ENCODE results near the gene LINGO3. TPM values are rescaled to one million over a fixed set of nuclear protein-coding genes. Genes with fewer than 3 reads are reported as not detected.

Gene LINGO3
- polyA plus RNA-seq, 1 donor from 2014 or later, result 2.7 TPM

DNA sequence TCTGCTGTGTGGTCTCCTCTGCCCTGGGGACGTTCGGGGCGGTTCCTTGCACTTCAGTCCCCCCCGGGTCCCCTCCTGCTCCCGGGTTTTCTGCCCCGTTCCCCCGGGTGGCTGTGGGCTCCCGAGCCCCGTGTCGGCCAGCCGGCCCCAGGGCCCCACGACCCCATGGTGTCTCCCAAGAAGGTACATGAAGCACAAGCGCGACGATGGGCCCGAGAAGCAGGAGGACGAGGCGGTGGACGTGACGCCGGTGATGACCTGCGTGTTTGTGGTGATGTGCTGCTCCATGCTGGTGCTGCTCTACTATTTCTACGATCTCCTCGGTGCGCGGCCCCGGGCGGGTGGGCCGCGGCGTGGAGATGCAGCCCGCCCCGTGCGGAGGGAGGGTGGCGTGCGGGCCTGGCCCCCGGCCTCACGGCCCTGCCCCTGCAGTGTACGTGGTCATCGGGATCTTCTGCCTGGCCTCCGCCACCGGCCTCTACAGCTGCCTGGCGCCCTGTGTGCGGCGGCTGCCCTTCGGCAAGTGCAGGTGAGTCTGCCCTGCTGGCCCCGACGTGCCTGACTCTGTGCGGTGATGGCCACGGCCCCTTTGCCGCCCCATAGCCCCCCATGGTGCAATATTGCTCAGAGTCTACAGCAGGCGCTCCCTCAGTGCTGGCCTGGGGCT is 31.8 kb upstream of the LINGO3 start:
- Histone ChIP-seq H3K27me3 (ENCODE audit: insufficient read depth, low read depth, low read length) (no peaks in the 10 kb centered on the region), H3F3A (ENCODE audit: insufficient read depth, low read length, poor library complexity, severe bottlenecking) (no peaks in the 10 kb centered on the region), H3K4me2 (ENCODE audit: low read length) (no peak overlapping the region), H3K79me2 (replicated peaks; ENCODE audit: insufficient read depth, low read length) (peaks cover 4% of the 10 kb centered on the region), H3K9me3 (ENCODE audit: low read length) (no peaks in the 10 kb centered on the region), H3K9ac (ENCODE audit: low read length) (no peak overlapping the region), H3K27ac (ENCODE audit: low read length) (no peak overlapping the region), H3K4me3 (ENCODE audit: low read length) (no peak overlapping the region), H4K20me1 (ENCODE audit: insufficient read depth) (no peaks in the 10 kb centered on the region), H3K36me3 (ENCODE audit: insufficient read depth, low read length) (no peaks in the 10 kb centered on the region), H2AFZ (ENCODE audit: low read depth, low read length) (no peak overlapping the region), H3K9me2 (ENCODE audit: insufficient read depth, low read length) (no peaks in the 10 kb centered on the region)
- TF ChIP-seq RAD21 (conservative IDR thresholded peaks at IDR 0.05) (no peak), EZH2 (IDR thresholded peaks at IDR 0.05; ENCODE audit: borderline replicate concordance, insufficient read depth, low read length, poor library complexity, severe bottlenecking) (no peak), CTCF (IDR thresholded peaks at IDR 0.05; ENCODE audit: poor library complexity, severe bottlenecking) (no peak), POLR2AphosphoS5 (IDR thresholded peaks at IDR 0.05) (no peak), EP300 (conservative IDR thresholded peaks at IDR 0.05; ENCODE audit: poor library complexity, severe bottlenecking) (no peak), SMC3 (conservative IDR thresholded peaks at IDR 0.05; ENCODE audit: poor library complexity) (no peak), MXI1 (conservative IDR thresholded peaks at IDR 0.05; ENCODE audit: poor library complexity, severe bottlenecking) (no peak)
- TF ChIP-seq, protein P1, sequence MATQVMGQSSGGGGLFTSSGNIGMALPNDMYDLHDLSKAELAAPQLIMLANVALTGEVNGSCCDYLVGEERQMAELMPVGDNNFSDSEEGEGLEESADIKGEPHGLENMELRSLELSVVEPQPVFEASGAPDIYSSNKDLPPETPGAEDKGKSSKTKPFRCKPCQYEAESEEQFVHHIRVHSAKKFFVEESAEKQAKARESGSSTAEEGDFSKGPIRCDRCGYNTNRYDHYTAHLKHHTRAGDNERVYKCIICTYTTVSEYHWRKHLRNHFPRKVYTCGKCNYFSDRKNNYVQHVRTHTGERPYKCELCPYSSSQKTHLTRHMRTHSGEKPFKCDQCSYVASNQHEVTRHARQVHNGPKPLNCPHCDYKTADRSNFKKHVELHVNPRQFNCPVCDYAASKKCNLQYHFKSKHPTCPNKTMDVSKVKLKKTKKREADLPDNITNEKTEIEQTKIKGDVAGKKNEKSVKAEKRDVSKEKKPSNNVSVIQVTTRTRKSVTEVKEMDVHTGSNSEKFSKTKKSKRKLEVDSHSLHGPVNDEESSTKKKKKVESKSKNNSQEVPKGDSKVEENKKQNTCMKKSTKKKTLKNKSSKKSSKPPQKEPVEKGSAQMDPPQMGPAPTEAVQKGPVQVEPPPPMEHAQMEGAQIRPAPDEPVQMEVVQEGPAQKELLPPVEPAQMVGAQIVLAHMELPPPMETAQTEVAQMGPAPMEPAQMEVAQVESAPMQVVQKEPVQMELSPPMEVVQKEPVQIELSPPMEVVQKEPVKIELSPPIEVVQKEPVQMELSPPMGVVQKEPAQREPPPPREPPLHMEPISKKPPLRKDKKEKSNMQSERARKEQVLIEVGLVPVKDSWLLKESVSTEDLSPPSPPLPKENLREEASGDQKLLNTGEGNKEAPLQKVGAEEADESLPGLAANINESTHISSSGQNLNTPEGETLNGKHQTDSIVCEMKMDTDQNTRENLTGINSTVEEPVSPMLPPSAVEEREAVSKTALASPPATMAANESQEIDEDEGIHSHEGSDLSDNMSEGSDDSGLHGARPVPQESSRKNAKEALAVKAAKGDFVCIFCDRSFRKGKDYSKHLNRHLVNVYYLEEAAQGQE (IDR thresholded peaks at IDR 0.05; ENCODE audit: borderline replicate concordance), result no peak

DNA sequence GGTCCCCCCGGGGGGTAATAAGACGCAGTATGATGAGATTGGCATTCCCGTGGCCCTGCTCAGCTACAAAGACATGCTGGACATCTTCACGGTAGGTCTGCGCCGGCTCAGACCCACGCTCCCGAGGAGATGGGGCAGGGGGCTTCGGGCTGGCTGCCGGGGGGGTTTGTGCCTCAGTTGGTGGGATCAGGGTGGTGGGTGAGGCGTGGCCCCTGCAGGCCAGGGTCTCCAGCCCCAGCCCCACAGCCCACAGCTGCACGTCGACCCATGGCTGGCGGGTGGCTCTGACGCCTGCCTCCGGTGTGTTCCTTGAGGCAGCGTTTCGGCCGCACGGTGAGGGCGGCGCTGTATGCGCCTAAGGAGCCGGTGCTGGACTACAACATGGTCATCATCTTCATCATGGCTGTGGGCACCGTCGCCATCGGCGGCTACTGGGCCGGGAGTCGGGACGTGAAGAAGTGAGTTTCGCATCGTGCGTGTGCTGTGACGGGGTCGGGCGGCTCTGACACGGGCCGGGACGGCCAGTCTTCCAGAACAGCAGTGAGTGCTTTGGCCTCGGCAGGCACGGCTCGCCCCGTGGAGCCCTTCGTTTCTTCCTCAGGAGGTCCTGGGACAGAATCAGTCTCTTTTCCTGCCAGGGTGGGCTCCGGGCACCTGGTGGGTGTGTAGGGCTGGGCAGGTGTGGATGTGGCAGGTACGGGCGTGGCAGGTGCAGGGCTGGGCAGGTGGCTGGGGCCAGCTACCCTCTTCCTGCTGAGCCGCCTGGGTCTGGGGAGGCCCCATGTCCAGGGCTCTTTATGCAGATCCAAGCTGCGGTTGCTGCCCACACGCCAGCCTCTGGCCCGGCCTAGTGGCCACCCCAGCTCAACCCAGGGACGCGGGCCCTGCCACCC is 31.0 kb upstream of the LINGO3 start:
- TF ChIP-seq SMC3 (conservative IDR thresholded peaks at IDR 0.05; ENCODE audit: poor library complexity), result no peak
- TF ChIP-seq EZH2 (IDR thresholded peaks at IDR 0.05; ENCODE audit: borderline replicate concordance, insufficient read depth, low read length, poor library complexity, severe bottlenecking), result no peak
- TF ChIP-seq POLR2AphosphoS5 (IDR thresholded peaks at IDR 0.05), result no peak
- TF ChIP-seq, protein P1 (IDR thresholded peaks at IDR 0.05; ENCODE audit: borderline replicate concordance), result no peak
- no peak for TF ChIP-seq TAF1 (IDR thresholded peaks at IDR 0.05; ENCODE audit: low read depth)
- no peak for TF ChIP-seq EP300 (conservative IDR thresholded peaks at IDR 0.05; ENCODE audit: poor library complexity, severe bottlenecking)
- TF ChIP-seq CTCF (IDR thresholded peaks at IDR 0.05; ENCODE audit: poor library complexity, severe bottlenecking), result no peak
- no peak for TF ChIP-seq MXI1 (conservative IDR thresholded peaks at IDR 0.05; ENCODE audit: poor library complexity, severe bottlenecking)
- TF ChIP-seq RAD21 (conservative IDR thresholded peaks at IDR 0.05), result no peak
- H3K79me2 ChIP-seq (replicated peaks; ENCODE audit: insufficient read depth, low read length), result peaks cover 6% of the 10 kb centered on the region
- no peaks in the 10 kb centered on the region for H3K27me3 ChIP-seq (ENCODE audit: insufficient read depth, low read depth, low read length)
- no peak overlapping the region for H3K4me3 ChIP-seq (ENCODE audit: low read length)
- no peaks in the 10 kb centered on the region for H3K9me2 ChIP-seq (ENCODE audit: insufficient read depth, low read length)
- H3K27ac ChIP-seq (ENCODE audit: low read length), result no peak overlapping the region
- H2AFZ ChIP-seq (ENCODE audit: low read depth, low read length), result no peak overlapping the region
- H4K20me1 ChIP-seq (ENCODE audit: insufficient read depth), result no peaks in the 10 kb centered on the region
- no peaks in the 10 kb centered on the region for H3K36me3 ChIP-seq (ENCODE audit: insufficient read depth, low read length)
- H3K9me3 ChIP-seq (ENCODE audit: low read length), result no peaks in the 10 kb centered on the region
- H3F3A ChIP-seq (ENCODE audit: insufficient read depth, low read length, poor library complexity, severe bottlenecking), result no peaks in the 10 kb centered on the region
- no peak overlapping the region for H3K9ac ChIP-seq (ENCODE audit: low read length)
- H3K4me2 ChIP-seq (ENCODE audit: low read length), result no peak overlapping the region

Measured in neural cell (in vitro differentiated cells).